Loucy (cell line): ENCODE results near the gene EPB41.

Source experiments
- EZH2phosphoT487 ChIP-seq: fragments of 200-600 bp; IDR thresholded peaks from 2 replicates; pipeline ENCODE4 v1.6.1; 2018; ENCODE audit warnings: antibody characterized with exemption, mild to moderate bottlenecking, moderate library complexity, borderline replicate concordance
- TF ChIP-seq, protein P1 (sequence below): fragments of 200-600 bp; sonication (generic); conservative IDR thresholded peaks from 2 replicates; pipeline ENCODE4 v1.5.1; 2014; ENCODE audit warnings: mild to moderate bottlenecking, antibody characterized with exemption, low read length

DNA sequence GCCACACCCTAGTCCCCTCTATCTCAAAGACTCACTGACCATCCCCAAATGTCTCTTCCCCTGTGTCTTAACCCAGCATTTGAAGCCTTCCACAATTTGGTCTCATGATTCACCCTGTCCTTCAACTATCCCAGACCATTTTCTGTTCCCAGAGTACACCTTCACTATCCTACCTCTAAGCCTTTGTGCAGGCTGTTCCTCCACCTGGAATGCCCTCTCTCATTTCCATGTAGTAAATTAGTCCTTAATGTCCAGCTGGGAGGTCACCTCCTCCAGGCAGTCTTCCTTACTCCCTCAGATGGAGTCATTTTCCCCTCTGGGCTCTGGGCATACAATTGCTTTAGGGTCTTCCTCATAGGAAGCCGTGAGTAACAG lies 31.1 kb upstream of the EPB41 start:
- TF ChIP-seq, protein P1, sequence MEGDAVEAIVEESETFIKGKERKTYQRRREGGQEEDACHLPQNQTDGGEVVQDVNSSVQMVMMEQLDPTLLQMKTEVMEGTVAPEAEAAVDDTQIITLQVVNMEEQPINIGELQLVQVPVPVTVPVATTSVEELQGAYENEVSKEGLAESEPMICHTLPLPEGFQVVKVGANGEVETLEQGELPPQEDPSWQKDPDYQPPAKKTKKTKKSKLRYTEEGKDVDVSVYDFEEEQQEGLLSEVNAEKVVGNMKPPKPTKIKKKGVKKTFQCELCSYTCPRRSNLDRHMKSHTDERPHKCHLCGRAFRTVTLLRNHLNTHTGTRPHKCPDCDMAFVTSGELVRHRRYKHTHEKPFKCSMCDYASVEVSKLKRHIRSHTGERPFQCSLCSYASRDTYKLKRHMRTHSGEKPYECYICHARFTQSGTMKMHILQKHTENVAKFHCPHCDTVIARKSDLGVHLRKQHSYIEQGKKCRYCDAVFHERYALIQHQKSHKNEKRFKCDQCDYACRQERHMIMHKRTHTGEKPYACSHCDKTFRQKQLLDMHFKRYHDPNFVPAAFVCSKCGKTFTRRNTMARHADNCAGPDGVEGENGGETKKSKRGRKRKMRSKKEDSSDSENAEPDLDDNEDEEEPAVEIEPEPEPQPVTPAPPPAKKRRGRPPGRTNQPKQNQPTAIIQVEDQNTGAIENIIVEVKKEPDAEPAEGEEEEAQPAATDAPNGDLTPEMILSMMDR = no peak
- TF ChIP-seq EZH2phosphoT487 = no peak
